HepG2 (cell line): ENCODE results near the gene TMUB1. TPM values are rescaled to one million over a fixed set of nuclear protein-coding genes. Genes with fewer than 3 reads are reported as not detected.

Experiments
- FOSL2 ChIP-seq: sonication (generic); formaldehyde crosslinking; IDR thresholded peaks from 2 replicates; pipeline ENCODE4 v1.4.0; 2020; ENCODE audit warnings: missing genetic modification reagents
- HNRNPK ChIP-seq: fragments of 200-400 bp; formaldehyde crosslinking; IDR thresholded peaks from 2 replicates; pipeline ENCODE4 v1.6.1; 2018; ENCODE audit warnings: low read length, low read depth, moderate library complexity, mild to moderate bottlenecking; ENCODE audit not compliant: poor library complexity, severe bottlenecking
- HNRNPL ChIP-seq: fragments of 200-400 bp; formaldehyde crosslinking; IDR thresholded peaks from 2 replicates; pipeline ENCODE4 v1.6.1; 2017; ENCODE audit warnings: mild to moderate bottlenecking, low read depth, low read length
- KLF12 ChIP-seq: sonication (generic); formaldehyde crosslinking; IDR thresholded peaks from 2 replicates; pipeline ENCODE4 v1.4.0; 2020; ENCODE audit warnings: missing genetic modification reagents, borderline replicate concordance
- MED13 ChIP-seq: sonication (generic); formaldehyde crosslinking; IDR thresholded peaks from 2 replicates; pipeline ENCODE4 v1.5.0; 2020; ENCODE audit warnings: missing genetic modification reagents
- NCOA5 ChIP-seq: sonication (generic); formaldehyde crosslinking; IDR thresholded peaks from 2 replicates; pipeline ENCODE4 v1.4.0; 2020; ENCODE audit warnings: missing genetic modification reagents
- PHF21A ChIP-seq: sonication (generic); formaldehyde crosslinking; IDR thresholded peaks from 2 replicates; pipeline ENCODE4 v1.5.0; 2020; ENCODE audit warnings: mild to moderate bottlenecking, missing genetic modification reagents
- REL ChIP-seq: sonication (generic); formaldehyde crosslinking; conservative IDR thresholded peaks from 2 replicates; pipeline ENCODE4 v1.8.0; 2022; ENCODE audit warnings: mild to moderate bottlenecking, missing genetic modification reagents, moderate library complexity
- SRSF9 ChIP-seq: fragments of 200-400 bp; formaldehyde crosslinking; IDR thresholded peaks from 2 replicates; pipeline ENCODE4 v1.6.1; 2018; ENCODE audit warnings: borderline replicate concordance, mild to moderate bottlenecking, low read depth, low read length; ENCODE audit not compliant: insufficient read depth, poor library complexity, severe bottlenecking
- ZBTB21 ChIP-seq: sonication (generic); formaldehyde crosslinking; IDR thresholded peaks from 2 replicates; pipeline ENCODE4 v1.4.0; 2020; ENCODE audit warnings: missing genetic modification reagents
- ZFAT ChIP-seq: sonication (generic); formaldehyde crosslinking; conservative IDR thresholded peaks from 2 replicates; pipeline ENCODE4 v1.8.1; 2023; ENCODE audit warnings: missing genetic modification reagents, inconsistent platforms
- ZMAT3 ChIP-seq: sonication (generic); formaldehyde crosslinking; conservative IDR thresholded peaks from 2 replicates; pipeline ENCODE4 v1.7.0; 2021; ENCODE audit warnings: missing genetic modification reagents
- ZMYM3 ChIP-seq: sonication (generic); formaldehyde crosslinking; IDR thresholded peaks from 2 replicates; pipeline ENCODE4 v1.5.1; 2020; ENCODE audit warnings: mild to moderate bottlenecking, missing genetic modification reagents
- ZNF510 ChIP-seq: sonication (generic); formaldehyde crosslinking; IDR thresholded peaks from 2 replicates; pipeline ENCODE4 v1.4.0; 2020; ENCODE audit warnings: low read depth, mild to moderate bottlenecking, missing genetic modification reagents
- ZNF547 ChIP-seq: sonication (generic); formaldehyde crosslinking; IDR thresholded peaks from 2 replicates; pipeline ENCODE4 v1.5.1; 2020; ENCODE audit warnings: mild to moderate bottlenecking, missing genetic modification reagents
- ZNF598 ChIP-seq: sonication (generic); formaldehyde crosslinking; IDR thresholded peaks from 2 replicates; pipeline ENCODE4 v1.5.1; 2020; ENCODE audit warnings: mild to moderate bottlenecking, missing genetic modification reagents, borderline replicate concordance
- ZNF629 ChIP-seq: sonication (generic); formaldehyde crosslinking; conservative IDR thresholded peaks from 2 replicates; pipeline ENCODE4 v1.5.0; 2020; ENCODE audit warnings: missing genetic modification reagents
- polyA plus RNA-seq, 8 experiments: library from polyadenylated mRNA; depleted of rRNA in 3 of 8; stranded (reverse) in 7 of 8; unstranded in 1 of 8; fragments of >200 nt; fragmentation: Illumina TruSeq in 4 of 8; extraction: Trizol in 4 of 8; gene quantifications; 2 replicates each; pipeline versions ENCODE4 v1.2.1 to v1.2.3, GENCODE V29; 2011 to 2016; ENCODE audit warnings: low read depth in 4 of 8, missing spikeins in 1 of 8, mixed read lengths in 1 of 8; ENCODE audit not compliant: insufficient read depth in 1 of 8
- total RNA-seq, 5 experiments: library from RNA; depleted of rRNA; stranded (reverse); fragments of >200 nt; fragmentation: Illumina TruSeq; extraction: Trizol; gene quantifications; 2 replicates each; pipeline ENCODE4 v1.2.3, GENCODE V29; 2016; ENCODE audit warnings: low read depth in 1 of 5
- TF ChIP-seq, protein P1 (sequence below): sonication (generic); formaldehyde crosslinking; conservative IDR thresholded peaks from 2 replicates; pipeline ENCODE4 v1.4.0; 2020; ENCODE audit warnings: missing genetic modification reagents
- TF ChIP-seq, protein P2 (sequence below): sonication (generic); formaldehyde crosslinking; conservative IDR thresholded peaks from 2 replicates; pipeline ENCODE4 v1.8.0; 2022; ENCODE audit warnings: missing genetic modification reagents
- TF ChIP-seq, protein P3 (sequence below): fragments of 450-650 bp; IDR thresholded peaks from 2 replicates; pipeline ENCODE4 v1.6.1; 2017
- TF ChIP-seq, protein P4 (sequence below): sonication (generic); formaldehyde crosslinking; IDR thresholded peaks from 2 replicates; pipeline ENCODE4 v1.4.0; 2020; ENCODE audit warnings: missing genetic modification reagents, mild to moderate bottlenecking, borderline replicate concordance
- TF ChIP-seq, protein P5 (sequence below): sonication (generic); formaldehyde crosslinking; IDR thresholded peaks from 2 replicates; pipeline ENCODE4 v1.4.0; 2020; ENCODE audit warnings: missing genetic modification reagents

Gene TMUB1
- total and polyA plus RNA-seq, 2 of the 13 experiments (the other 11 are each of a cell fraction or from before 2014, with no cell fraction given) = 44.8 to 51.6 TPM

DNA sequence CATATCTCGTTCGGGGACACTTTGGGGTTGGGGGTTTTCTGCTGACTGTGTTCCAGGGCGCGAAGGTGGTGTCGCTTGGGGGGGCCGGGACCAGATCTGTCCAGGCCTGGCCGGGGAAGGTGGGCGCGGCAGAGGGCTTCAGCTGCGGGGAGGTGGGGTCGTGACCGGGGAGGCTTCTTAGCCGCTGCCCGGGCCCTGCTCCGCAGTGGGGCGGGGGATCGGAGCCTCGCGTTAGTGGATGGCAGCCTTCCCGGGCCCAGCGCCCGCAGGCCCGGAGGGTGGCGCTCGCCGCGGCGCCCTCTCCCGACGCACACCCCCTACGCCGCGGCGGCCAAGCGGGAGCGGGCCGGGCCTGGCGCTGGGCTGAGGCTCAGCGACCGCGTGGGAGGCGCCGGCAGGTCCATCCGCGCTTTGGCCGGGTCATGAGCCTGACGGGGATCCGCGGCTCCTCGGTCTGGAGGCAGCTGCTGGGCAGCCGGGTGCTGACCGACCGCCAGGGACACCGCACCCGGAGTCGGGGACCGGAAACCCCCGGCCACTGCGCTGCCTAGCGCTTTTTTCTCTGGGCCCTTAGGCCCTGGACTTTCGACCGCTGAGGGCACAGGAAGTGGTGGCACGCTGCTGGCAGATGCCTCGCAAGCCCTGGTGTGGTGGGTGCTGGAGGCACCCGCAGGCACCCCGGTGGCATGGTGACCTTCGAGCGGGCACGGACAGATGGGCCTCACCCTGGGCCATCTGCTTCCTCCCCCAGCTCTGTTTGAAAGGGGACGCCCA is 4.1 kb upstream of the TMUB1 start (continued):
- TF ChIP-seq SRSF9 (no peak), ZMAT3 (no peak), ZMYM3 (no peak), FOSL2 (CRISPR knock-in tag) (peak; percentile 23; the same call in 1 of the 2 replicates), PHF21A (peak; percentile 45), NCOA5 (CRISPR knock-in tag) (no peak), ZBTB21 (CRISPR knock-in tag) (no peak), ZNF547 (peak; percentile 15; the same call in 1 of the 2 replicates), HNRNPL (peak; percentile 100), ZNF510 (no peak), HNRNPK (no peak), MED13 (no peak), ZFAT (CRISPR knock-in tag) (no peak), ZNF629 (CRISPR knock-in tag) (0 out of 2 replicates have a peak, but pooled peaks have one; percentile 8), ZNF598 (CRISPR knock-in tag) (no peak), REL (CRISPR knock-in tag) (no peak), KLF12 (no peak; the same call in 1 of the 2 replicates)
- TF ChIP-seq, protein P1, sequence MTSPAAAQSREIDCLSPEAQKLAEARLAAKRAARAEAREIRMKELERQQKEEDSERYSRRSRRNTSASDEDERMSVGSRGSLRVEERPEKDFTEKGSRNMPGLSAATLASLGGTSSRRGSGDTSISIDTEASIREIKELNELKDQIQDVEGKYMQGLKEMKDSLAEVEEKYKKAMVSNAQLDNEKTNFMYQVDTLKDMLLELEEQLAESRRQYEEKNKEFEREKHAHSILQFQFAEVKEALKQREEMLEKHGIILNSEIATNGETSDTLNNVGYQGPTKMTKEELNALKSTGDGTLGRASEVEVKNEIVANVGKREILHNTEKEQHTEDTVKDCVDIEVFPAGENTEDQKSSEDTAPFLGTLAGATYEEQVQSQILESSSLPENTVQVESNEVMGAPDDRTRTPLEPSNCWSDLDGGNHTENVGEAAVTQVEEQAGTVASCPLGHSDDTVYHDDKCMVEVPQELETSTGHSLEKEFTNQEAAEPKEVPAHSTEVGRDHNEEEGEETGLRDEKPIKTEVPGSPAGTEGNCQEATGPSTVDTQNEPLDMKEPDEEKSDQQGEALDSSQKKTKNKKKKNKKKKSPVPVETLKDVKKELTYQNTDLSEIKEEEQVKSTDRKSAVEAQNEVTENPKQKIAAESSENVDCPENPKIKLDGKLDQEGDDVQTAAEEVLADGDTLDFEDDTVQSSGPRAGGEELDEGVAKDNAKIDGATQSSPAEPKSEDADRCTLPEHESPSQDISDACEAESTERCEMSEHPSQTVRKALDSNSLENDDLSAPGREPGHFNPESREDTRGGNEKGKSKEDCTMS (CRISPR knock-in tag) = no peak
- TF ChIP-seq, protein P2, sequence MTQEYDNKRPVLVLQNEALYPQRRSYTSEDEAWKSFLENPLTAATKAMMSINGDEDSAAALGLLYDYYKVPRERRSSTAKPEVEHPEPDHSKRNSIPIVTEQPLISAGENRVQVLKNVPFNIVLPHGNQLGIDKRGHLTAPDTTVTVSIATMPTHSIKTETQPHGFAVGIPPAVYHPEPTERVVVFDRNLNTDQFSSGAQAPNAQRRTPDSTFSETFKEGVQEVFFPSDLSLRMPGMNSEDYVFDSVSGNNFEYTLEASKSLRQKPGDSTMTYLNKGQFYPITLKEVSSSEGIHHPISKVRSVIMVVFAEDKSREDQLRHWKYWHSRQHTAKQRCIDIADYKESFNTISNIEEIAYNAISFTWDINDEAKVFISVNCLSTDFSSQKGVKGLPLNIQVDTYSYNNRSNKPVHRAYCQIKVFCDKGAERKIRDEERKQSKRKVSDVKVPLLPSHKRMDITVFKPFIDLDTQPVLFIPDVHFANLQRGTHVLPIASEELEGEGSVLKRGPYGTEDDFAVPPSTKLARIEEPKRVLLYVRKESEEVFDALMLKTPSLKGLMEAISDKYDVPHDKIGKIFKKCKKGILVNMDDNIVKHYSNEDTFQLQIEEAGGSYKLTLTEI (CRISPR knock-in tag) = no peak
- TF ChIP-seq, protein P3, sequence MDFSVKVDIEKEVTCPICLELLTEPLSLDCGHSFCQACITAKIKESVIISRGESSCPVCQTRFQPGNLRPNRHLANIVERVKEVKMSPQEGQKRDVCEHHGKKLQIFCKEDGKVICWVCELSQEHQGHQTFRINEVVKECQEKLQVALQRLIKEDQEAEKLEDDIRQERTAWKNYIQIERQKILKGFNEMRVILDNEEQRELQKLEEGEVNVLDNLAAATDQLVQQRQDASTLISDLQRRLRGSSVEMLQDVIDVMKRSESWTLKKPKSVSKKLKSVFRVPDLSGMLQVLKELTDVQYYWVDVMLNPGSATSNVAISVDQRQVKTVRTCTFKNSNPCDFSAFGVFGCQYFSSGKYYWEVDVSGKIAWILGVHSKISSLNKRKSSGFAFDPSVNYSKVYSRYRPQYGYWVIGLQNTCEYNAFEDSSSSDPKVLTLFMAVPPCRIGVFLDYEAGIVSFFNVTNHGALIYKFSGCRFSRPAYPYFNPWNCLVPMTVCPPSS = no peak
- TF ChIP-seq, protein P4, sequence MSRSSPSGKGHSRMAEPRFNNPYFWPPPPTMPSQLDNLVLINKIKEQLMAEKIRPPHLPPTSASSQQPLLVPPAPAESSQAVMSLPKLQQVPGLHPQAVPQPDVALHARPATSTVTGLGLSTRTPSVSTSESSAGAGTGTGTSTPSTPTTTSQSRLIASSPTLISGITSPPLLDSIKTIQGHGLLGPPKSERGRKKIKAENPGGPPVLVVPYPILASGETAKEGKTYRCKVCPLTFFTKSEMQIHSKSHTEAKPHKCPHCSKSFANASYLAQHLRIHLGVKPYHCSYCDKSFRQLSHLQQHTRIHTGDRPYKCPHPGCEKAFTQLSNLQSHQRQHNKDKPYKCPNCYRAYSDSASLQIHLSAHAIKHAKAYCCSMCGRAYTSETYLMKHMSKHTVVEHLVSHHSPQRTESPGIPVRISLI (CRISPR knock-in tag) = peak; percentile 27; the same call in 1 of the 2 replicates
- TF ChIP-seq, protein P5, sequence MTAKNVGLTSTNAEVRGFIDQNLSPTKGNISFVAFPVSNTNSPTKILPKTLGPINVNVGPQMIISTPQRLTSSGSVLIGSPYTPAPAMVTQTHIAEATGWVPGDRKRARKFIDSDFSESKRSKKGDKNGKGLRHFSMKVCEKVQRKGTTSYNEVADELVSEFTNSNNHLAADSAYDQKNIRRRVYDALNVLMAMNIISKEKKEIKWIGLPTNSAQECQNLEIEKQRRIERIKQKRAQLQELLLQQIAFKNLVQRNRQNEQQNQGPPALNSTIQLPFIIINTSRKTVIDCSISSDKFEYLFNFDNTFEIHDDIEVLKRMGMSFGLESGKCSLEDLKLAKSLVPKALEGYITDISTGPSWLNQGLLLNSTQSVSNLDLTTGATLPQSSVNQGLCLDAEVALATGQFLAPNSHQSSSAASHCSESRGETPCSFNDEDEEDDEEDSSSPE (CRISPR knock-in tag) = no peak; the same call in 1 of the 2 replicates
